Fibroblast of peridontal ligament (primary cell): ENCODE measurements around the gene ZNF599.
"Not testable (repeated sequence)": the region's sequence is repeated elsewhere in the genome, so short reads cannot be mapped to it uniquely, and the experiment has no call there.

Experiments used
- DNase-seq: peaks from one replicate; pipeline ENCODE4 v3.0.0-alpha.2; 2010; ENCODE audit errors: extremely low read depth

The ZNF599 gene

GRCh38 chr19:34772697-34773554, at the start of gene ZNF599:
Gene ZNF599 (minus strand): TSS chr19:34773215. CDS start chr19:34772841, 374 bp downstream.
- DNase-seq = peak; percentile 82

GRCh38 chr19:34818270-34818669, 45.3 kb upstream of the ZNF599 start:
- DNase-seq = no peak

DNA sequence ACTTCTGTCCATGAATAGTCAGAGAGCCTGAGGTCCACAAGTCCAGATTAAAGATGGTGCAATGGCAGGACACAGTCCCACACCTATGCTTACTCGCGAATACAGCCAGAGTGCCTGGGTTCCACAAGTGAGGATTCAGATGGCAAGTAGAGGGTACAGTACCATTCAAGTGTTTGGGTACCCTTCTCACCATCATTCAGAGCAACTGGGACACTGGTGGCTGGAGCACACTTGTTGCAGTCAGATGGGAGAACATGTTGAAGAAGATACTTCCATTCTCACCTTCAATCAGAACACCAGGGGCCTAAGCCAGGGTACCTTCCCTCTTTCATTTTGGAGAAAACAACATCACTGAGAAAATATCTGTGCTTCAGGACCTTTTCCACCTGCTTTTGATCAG, 43.7 kb upstream of the ZNF599 start:
- no peak for DNase-seq

- DNase-seq = peak; percentile 67
These were observed 35.6 kb upstream of the ZNF599 start for GRCh38 chr19:34808566-34808965.

- no peak for DNase-seq
These were observed 34.2 kb upstream of the ZNF599 start for GRCh38 chr19:34806976-34807860.

DNA sequence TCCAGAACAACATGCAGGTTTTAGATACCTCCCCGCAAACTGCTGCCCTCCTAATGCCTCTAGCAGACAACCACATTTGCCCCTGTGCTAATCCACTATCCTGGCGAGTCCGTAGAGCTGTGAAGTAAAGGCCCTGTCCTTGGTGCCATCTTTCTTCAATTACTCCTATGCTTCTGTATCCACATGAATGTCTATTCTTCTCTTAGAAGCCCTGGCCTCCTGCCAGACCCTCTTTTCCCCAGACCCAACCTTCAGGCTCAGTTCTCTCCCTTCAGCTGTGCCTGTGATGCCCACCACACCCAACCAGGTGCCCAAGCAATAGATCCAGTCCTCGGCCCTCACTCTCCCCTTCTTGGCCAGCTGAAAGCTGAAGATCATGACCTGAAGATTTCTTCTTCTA, 31.1 kb upstream of the ZNF599 start:
- no peak for DNase-seq

- DNase-seq = not testable (repeated sequence)
These were observed 23.9 kb upstream of the ZNF599 start for GRCh38 chr19:34796953-34797352.

GRCh38 chr19:34794066-34794960, 21.3 kb upstream of the ZNF599 start:
- DNase-seq = no peak

GRCh38 chr19:34793565-34793964, 20.6 kb upstream of the ZNF599 start:
- DNase-seq = peak; percentile 26

DNA sequence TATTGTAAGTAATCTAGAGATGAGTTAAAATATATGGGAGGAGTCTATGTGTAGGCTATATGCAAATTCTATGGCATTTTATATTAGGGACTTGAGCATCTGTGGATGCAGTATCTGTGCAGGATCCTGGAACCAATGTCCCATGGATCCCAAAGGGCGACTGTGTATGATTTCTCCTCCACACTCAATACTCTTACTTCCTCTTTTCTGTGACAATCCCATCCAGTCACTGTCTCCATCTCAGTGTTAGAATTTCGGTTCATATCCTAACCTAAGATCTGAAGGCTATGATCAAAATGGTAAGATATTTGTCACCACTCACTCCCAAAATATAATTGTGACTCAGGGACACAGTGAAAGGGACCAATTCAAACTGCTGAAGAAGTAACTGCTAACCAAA, 15.1 kb upstream of the ZNF599 start:
- DNase-seq = no peak

DNA sequence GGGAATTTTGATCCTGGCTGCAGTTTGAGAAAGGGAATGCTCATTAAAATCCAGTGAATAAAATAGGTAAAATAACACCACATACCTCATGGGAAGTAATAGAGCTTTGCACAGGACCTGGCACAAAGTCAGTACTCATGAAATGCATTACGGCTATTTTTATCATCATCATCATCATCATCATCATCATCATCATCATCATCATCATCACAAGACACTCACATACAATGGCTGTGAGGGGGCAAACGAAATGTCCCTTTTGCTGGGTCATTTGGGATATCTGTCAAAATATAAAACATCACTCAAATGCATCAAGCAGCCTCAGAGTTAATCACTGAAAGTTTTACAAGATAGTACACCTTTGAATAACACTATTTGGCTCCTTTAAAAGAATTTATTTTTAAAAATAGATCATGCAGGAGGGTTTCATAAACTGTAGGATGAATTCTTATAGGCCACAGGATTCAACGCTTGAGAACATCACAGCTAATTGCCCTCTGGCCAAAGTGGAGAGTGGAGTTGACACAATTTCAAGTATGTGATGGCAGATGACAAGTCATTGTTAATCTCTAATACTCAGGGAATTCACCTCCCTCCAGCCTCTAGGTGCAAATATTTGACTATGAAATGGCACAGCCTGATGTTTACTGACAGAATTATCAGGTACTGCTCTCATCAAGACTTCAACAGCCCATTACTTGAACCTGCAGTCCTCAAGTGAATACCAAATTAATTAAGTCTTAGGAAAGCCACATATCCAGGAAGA, 14.2 kb upstream of the ZNF599 start:
- DNase-seq = no peak

DNA sequence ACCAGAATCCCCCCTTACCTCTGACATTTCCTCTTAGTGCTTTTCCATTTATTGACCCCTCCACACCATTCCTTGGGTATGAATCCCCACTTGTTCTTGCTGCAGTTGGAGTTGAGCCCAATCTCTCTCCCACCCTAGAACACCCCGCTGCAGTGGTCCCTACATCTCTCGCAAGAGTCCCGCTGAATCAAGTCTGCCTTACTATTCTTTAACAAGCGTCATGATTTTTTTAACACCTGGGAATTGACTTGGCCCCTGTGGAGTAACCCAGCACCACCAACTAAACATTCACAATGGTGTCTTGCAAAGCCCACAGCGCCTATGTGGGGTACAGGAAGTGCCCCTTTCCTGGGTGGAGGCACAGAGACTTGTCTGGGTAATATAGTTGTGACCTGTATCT, 13.2 kb upstream of the ZNF599 start:
- DNase-seq = no peak

DNA sequence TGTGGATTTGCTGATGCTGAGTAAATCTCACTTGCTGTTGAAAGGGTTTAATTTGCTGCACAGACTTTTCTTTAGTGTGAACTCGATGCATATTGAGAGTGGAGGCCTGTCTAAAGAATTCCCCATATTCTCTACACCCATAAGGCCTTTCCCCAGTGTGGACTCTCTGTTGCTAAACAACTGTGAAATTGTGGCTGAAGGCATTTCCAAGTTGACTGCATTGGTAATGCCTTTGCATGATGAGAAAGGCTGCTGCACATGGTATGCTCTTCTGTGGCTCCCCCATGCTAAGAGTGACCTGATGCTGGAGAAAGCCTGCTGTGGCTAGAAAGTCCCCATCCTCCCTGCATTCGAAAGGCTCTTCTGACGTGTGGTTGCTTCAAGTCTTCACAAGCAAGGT, 6.6 kb upstream of the ZNF599 start:
- DNase-seq = no peak

DNA sequence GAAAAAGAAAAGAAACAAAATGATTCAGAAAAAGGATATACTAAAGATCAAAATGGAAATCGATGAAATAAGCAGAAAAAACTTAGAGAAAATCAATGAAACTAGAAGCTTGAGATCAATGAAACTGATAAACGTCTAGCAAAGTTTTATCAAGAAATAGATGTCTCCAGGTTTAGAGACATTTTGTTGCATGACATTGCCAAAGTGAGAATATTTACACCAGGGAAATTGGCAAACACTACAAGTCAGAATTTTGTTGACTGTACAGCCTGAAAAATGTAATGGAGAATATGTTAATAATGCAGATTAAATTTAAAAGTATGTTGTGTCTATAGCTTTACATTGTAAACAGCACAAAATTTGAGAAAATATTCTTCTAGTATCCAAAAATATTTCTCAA, 5.3 kb upstream of the ZNF599 start:
- DNase-seq = no peak

- no peak for DNase-seq
These were observed 1.8 kb upstream of the ZNF599 start for GRCh38 chr19:34774857-34775256.

- DNase-seq = no peak
These were observed 495 bp upstream of the ZNF599 start for GRCh38 chr19:34773555-34773864.

DNA sequence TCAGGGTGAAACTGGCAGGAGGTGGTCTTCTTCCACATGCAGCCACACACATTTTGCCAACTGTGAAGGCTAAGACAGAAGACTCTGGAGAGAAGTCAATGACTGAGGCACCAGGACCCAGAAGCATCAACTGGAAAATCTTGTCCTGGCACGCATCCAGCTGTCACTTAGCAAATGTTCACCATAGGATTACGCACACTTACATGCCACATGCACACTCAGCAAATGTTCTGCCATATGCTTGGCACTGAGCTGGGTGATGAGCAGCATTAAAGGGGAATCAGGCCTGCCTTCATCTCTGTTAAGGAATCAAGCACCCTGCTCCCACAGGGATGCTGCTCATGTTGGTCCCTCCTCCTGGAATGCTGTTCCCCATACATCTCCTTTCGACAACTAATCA, 5.1 kb downstream of the ZNF599 start:
- no peak for DNase-seq

- no peak for DNase-seq
These were observed 6.6 kb downstream of the ZNF599 start for GRCh38 chr19:34766386-34766785.

GRCh38 chr19:34759218-34759917, 13.6 kb downstream of the ZNF599 start:
- DNase-seq = peak; percentile 0

GRCh38 chr19:34757441-34757840, 15.6 kb downstream of the ZNF599 start:
- DNase-seq = no peak
